ENCODE data around the gene FOXRED2.

DNA sequence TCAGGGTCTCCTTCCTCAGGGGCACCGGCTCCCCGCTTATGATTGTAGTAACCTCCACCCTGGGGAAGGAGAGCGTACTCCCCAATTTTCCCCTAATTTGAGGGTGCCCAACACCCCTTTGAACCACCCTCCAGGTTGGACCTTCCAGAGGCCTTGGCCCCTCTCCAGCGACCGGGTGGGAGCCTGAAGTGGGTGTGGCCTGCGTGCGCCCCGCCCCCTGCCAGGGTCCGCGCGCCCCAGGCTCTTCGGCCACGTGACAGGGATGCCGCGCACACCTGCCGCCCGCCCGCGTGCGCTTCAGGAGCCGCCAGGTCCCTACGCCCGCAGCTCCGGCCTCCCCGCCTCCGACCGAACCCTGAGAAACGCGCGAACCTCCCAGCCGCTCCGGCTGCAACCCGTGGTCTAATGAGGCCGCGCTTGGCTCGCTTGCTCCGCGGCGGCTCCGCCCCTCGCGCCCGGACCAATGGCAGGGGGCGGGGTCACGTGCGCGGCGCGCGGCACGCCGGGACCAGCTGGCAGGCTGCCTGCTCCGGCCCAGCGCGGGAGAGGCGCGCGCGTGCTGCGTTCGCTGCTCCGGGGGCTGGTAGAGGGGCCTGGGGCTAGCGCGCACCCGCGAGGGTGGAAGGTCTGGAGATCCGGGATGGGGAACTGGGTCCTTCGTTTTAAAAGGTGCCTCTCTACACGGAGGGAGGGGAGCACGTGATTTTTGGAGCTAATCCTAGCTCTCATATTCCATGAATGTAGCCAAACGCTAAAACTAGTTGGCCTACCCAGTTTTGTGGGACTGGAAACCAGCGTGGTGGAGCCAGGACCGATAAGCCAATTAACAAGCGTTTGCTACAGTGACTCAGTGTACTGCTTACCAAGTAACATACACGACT is at the start of gene FOXRED2:
- TF ChIP-seq NFE2L2 (IDR thresholded peaks at IDR 0.05; ENCODE audit: low read depth, low read length) (no peak), POLR2A (IDR thresholded peaks at IDR 0.05; ENCODE audit: low read depth, low read length) (peak; percentile 56; the same call in 1 of the 2 replicates)
- TF ChIP-seq, protein P1, sequence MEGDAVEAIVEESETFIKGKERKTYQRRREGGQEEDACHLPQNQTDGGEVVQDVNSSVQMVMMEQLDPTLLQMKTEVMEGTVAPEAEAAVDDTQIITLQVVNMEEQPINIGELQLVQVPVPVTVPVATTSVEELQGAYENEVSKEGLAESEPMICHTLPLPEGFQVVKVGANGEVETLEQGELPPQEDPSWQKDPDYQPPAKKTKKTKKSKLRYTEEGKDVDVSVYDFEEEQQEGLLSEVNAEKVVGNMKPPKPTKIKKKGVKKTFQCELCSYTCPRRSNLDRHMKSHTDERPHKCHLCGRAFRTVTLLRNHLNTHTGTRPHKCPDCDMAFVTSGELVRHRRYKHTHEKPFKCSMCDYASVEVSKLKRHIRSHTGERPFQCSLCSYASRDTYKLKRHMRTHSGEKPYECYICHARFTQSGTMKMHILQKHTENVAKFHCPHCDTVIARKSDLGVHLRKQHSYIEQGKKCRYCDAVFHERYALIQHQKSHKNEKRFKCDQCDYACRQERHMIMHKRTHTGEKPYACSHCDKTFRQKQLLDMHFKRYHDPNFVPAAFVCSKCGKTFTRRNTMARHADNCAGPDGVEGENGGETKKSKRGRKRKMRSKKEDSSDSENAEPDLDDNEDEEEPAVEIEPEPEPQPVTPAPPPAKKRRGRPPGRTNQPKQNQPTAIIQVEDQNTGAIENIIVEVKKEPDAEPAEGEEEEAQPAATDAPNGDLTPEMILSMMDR (conservative IDR thresholded peaks at IDR 0.05; ENCODE audit: low read depth, low read length): no peak
